T-helper 1 cell (primary cell): ENCODE results near the gene INSRR.

Experiments used
- DNase-seq, 5 donors: peaks; one replicate each; pipeline ENCODE4 v3.0.0-alpha.2; 2012 to 2020

The INSRR gene

DNA sequence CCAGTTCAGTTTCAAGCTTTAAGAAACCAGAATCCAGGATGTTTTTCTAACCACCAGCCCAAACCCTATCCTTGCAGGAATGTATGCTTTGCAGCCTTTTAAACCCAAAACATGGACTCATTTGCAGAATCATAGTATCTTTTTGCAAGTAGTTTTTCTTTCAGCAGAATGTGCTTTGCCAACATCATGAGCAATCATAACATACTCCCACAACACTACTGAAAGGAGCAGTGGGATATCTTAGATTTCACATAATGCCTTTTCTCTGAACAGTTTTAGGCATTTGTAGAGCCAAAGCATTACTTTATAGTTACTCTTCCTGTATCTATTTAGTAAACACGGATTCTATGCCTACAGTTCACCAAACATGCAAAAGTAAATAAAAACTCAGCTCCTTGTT is 32.3 kb downstream of the INSRR start:
- no peak for DNase-seq

GRCh38 chr1:156823210-156823790 is 35.6 kb downstream of the INSRR start:
- no peak for DNase-seq

- no peak for DNase-seq
Observed at GRCh38 chr1:156822680-156823079, 36.2 kb downstream of the INSRR start.

DNA sequence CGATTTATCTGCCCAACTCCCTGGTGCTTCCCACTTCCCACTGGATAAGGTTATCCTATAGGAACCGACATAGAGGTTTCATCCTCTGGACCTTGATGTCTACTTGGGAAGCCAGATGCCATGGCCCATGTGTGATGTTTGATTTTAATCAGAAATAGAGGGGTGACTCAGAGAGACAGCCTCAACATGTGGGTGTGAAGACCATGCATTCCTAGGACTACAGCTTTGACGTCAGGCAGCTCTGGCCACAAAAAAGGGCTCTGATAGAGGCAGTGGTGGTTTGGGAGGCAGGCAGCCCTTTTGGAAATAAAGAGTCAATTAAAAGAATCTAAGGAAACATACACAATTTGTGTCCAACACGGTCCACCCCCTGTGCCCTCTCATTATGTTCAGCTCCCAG is 37.1 kb downstream of the INSRR start:
- no peak for DNase-seq

DNA sequence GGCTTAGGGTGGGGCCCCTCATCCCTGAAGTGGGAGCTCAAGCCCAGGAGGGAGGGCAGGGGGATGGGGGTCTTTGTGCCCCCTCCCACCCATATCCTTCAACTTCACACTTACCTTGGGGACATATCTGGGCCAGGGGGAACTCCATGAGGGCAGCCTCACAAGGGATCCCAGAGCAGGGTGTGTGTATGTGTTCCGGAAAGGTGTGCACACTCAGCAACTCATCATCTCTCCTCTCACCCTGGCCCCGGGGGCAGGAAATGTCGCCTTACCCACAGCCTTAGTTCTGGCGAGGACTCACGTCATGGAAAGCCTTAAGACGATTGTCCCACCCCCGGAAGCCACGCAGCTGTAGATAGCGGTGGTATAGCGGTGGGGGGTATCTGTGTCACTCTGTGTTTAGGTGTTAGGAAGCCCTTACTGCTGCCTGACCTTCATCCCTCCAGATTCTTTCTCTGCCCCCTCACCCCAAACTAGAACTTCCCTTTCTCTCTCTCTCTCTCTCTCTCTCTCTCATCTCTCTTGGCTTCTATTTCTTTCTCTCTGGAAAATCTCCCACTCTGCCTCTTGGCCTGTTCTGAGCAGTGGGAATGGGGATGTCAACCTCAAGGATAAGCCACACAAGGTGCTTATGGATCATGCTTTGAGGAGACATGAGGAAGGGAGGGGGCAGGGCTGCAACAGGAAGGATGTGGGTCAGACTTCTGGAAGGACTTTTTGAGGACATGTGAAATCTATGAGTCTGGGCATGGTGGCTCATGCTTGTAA is 42.2 kb downstream of the INSRR start, which contains the start of gene SH2D2A:
TSS of gene SH2D2A (minus strand) at position 288 of the 768 bp plus-strand sequence. CDS start at position 148, 140 bp downstream.
- DNase-seq, result peak; percentile 92 to 98 (median 95)

GRCh38 chr1:156815961-156816422 is 42.9 kb downstream of the INSRR start:
- DNase-seq, result peak in 2 of 5 donors; percentile 18 to 26

GRCh38 chr1:156815307-156815826 is 43.5 kb downstream of the INSRR start:
- no peak for DNase-seq

DNA sequence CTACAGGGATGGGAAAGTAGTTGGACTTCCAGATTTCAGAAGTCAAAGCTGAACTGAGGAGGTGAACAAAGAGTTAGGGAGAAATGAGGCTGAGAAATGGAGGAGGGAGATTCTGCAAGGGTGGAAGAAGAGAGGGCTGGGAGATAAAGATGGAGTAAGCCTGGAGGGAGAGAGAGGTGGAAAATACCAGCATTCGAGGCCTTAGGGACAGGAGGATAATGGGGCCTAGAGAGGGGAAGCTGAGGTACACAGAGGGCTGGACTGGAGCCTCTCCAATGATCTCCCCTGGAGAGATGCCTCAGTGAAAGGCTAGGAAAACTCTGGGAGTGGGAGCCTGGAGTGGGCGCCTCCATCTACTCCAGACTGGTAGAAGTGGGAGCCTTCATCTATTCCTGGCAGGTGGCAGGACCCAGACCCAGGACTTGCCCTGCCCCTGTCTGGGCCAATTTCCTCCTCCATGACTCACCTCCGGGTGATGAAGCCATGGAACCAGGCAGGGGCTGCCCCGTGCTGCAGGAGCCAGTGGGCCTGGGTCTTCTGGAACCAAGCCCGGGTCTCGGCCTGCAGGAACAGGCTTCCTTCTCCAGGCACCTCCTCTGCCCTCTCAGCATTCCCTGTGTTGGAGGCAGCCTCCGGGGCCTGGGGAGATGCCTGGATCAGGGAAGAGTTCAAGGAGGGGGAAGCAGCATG is 44.2 kb downstream of the INSRR start:
- DNase-seq, result peak in 4 of 5 donors; percentile 26 to 52 (median 41)

DNA sequence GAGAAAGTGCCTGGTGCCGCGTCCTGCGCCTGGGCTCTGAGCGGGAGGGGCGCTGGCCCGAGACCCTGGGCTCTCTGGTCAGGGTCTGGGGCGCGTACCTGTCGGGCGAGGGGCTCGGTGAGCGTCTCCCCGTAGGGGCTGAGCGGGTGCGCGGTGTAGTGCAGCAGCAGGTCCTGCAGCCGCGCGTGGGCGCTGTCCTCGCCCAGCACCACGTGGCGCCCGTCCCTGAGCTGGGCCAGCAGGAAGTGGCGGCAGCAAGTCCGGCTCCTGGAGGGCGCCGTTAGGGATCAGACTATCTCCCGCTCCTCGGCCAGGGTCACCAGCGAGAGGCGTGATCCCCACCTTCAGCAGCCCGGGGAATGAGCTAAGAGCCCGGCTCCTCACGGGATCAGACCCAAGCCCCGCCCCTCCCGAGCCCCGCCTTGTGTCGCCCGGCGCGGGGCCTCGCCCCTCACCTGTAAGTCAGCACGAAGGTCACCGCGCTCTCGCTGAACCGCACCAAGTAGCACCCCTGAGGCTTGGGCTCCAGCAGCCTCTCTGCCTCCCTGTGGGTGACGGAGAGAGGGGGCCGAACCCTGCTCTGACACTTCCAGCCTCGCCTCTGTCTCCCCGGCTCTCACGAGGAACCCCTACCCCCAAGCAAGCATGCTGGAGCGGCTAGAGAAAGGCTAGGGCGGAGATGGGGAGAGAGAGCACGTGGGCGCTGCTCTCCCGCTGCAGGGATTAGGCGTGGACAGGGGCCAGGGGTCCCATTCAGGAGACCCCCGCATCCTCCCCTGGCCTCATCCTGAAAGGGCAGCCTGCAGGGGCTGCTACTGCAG is 45.0 kb downstream of the INSRR start:
- peak; percentile 63 to 76 (median 72) for DNase-seq

DNA sequence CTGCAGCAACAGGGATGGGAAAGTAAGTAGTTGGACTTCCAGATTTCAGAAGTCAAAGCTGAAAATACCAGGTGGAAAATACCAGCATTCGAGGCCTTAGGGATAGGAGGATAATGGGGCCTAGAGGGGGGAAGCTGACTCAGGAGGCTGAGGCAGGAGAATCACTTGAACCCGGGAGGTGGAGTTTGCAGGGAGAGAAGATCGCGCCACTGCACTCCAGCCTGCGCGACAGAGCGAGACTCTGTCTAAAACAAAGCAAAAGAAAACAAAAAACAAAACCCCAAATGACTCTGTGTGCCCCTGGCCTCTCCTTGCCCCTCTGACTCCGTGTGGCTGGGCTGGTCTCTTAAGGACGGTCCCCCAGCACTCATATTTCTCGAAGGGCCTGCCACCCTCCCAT is 45.6 kb downstream of the INSRR start:
- DNase-seq, result no peak

GRCh38 chr1:156812293-156812990 is 46.5 kb downstream of the INSRR start:
- DNase-seq, result no peak

GRCh38 chr1:156811168-156811567 is 47.7 kb downstream of the INSRR start:
- DNase-seq, result no peak

- DNase-seq, result no peak
Observed at GRCh38 chr1:156809711-156810366, 49.1 kb downstream of the INSRR start.

DNA sequence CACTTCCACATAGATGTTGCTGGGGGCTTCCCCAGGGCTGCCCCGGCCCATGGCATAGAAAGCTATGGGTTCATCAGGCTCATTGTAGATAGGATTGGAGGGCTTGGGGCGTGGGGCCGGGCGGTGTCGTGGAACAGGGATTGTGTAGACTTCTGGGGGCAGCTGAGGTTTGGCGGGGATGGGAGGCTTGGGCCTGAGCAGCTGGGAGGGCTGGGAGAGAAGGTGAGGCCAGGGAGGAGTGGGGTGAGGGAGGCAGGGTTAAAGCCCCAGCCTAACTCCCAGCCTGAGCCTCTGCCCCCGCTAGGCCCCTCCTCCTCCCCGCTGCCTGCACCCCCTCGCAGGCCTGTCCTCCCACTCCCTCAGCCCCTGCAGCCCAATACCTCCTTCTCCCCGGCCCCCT is 49.6 kb downstream of the INSRR start:
- no peak for DNase-seq

- DNase-seq, result no peak
Observed at GRCh38 chr1:156808186-156809030, 50.5 kb downstream of the INSRR start.

DNA sequence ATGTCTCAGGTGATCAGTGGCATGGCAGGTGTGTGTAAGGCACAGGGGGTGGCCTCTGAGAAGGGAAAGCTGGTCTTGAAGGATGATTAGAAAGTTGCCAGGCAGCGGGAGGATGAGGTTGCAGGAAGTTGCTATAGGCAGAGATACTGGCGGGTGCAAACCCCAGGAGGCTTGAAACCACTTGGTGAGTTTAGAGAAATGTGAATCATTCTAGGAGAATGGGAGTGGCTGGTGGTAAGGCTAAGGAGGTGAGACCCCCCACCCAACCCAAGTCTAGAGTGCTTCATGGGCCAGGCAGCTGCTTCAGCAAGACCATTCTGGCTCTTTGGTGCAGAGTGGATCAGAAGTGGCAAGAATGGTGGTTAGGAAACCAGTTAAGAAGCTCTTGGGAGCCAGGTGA is 51.3 kb downstream of the INSRR start:
- peak in 1 of 5 donors; percentile 83 for DNase-seq

- DNase-seq, result peak in 1 of 5 donors; percentile 16
Observed at GRCh38 chr1:156806512-156807440, 52.1 kb downstream of the INSRR start.

GRCh38 chr1:156805766-156806511 is 53.0 kb downstream of the INSRR start:
- DNase-seq, result no peak
